ENCODE measurements around the gene RNF145.

DNA sequence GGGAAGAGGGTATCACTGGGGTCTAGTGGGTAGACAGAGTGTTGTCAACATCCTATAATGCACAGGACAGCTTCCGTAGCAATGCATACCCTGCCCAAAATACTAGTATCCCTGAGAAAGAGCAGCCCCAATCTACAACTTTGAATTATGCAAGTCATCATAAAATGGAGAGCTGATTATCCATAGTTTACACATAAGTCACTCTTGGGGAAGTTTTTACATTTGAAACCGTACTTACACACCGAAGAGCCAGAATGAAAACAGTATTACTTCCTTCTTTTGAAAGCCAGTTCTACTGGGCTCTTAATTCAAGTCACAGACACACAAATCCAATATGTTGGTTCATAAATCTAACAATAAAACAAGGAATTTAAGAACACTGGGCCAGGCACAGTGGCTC is 21.6 kb downstream of the RNF145 start:
- TF ChIP-seq, protein P1, sequence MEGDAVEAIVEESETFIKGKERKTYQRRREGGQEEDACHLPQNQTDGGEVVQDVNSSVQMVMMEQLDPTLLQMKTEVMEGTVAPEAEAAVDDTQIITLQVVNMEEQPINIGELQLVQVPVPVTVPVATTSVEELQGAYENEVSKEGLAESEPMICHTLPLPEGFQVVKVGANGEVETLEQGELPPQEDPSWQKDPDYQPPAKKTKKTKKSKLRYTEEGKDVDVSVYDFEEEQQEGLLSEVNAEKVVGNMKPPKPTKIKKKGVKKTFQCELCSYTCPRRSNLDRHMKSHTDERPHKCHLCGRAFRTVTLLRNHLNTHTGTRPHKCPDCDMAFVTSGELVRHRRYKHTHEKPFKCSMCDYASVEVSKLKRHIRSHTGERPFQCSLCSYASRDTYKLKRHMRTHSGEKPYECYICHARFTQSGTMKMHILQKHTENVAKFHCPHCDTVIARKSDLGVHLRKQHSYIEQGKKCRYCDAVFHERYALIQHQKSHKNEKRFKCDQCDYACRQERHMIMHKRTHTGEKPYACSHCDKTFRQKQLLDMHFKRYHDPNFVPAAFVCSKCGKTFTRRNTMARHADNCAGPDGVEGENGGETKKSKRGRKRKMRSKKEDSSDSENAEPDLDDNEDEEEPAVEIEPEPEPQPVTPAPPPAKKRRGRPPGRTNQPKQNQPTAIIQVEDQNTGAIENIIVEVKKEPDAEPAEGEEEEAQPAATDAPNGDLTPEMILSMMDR (conservative IDR thresholded peaks at IDR 0.05; ENCODE audit: low read depth, low read length), result no peak
- TF ChIP-seq EZH2phosphoT487 (IDR thresholded peaks at IDR 0.05; ENCODE audit: borderline replicate concordance, low read length), result no peak

Measured in PC-3 (cell line).